Upper lobe of left lung (tissue), 6 donors: ENCODE data around the gene P2RX1. TPM values are rescaled to one million over a fixed set of nuclear protein-coding genes. Genes with fewer than 3 reads are reported as not detected.

ENCODE experiments used
- ATAC-seq, 2 donors: fragments of 200-7000 bp; cut with Tn5 transposase; one replicate each; pipeline ENCODE4 v1.9.1; 2022; ENCODE audit warnings: mild to moderate bottlenecking in 2 of 2, moderate library complexity in 2 of 2; ENCODE audit not compliant: low FRiP score in 2 of 2
- DNase-seq, 2 donors: peaks; one replicate each; pipeline ENCODE4 v3.0.0-alpha.2; 2019 to 2020
- H3K27ac ChIP-seq, 4 donors: fragments of 200-600 bp; sonication (generic); one replicate each; pipeline ENCODE4 v1.5.1; 2016 to 2019
- H3K27me3 ChIP-seq, 4 donors: fragments of 200-600 bp; sonication (generic); one replicate each; pipeline ENCODE4 v1.5.1; 2017 to 2019
- H3K36me3 ChIP-seq, 4 donors: fragments of 200-600 bp; sonication (generic); one replicate each; pipeline ENCODE4 v1.5.1; 2016 to 2019
- H3K4me1 ChIP-seq, 4 donors: fragments of 200-600 bp; sonication (generic); one replicate each; pipeline ENCODE4 v1.5.1; 2018 to 2019
- H3K4me3 ChIP-seq, 4 donors: fragments of 200-600 bp; sonication (generic); one replicate each; pipeline ENCODE4 v1.5.1; 2017 to 2019; ENCODE audit warnings: mild to moderate bottlenecking in 2 of 4, moderate library complexity in 1 of 4
- H3K9me3 ChIP-seq, 4 donors: fragments of 200-600 bp; sonication (generic); one replicate each; pipeline ENCODE4 v1.5.1; 2018 to 2019
- EP300 ChIP-seq, 4 donors: sonication (generic); formaldehyde crosslinking; IDR thresholded peaks; one replicate each; pipeline ENCODE4 v1.5.1; 2017; ENCODE audit warnings: antibody characterized with exemption in 4 of 4, control low read depth in 2 of 4
- POLR2A ChIP-seq, 4 donors: fragments of 450-650 bp; IDR thresholded peaks; one replicate each; pipeline ENCODE4 v1.5.1; 2016 to 2017; ENCODE audit warnings: antibody characterized with exemption in 4 of 4, mild to moderate bottlenecking in 2 of 4
- POLR2AphosphoS5 ChIP-seq, 2 donors: sonication (generic); formaldehyde crosslinking; IDR thresholded peaks; one replicate each; pipeline ENCODE4 v1.5.1; 2017; ENCODE audit warnings: antibody characterized with exemption in 2 of 2
- WGBS, 2 donors: methylation state at CpG; one replicate each; pipeline ENCODE4 v1.1.5; 2017 to 2018; 5-methylcytosine and 5-hydroxymethylcytosine counted together
- total RNA-seq, 6 donors: library from RNA; depleted of rRNA in 4 of 6; stranded (reverse); fragments of >200 nt in 4 of 6; gene quantifications; one replicate each; pipeline versions ENCODE4 v1.1.0 to v1.2.1, GENCODE V29; 2016 to 2021
- TF ChIP-seq, protein P1 (sequence below), 6 experiments: fragments of 450-650 bp in 4 of 6; fragments of 200-600 bp in 2 of 6; sonication (generic) in 2 of 6; IDR thresholded peaks; one replicate each; pipeline ENCODE4 v1.5.1; 2016 to 2019; ENCODE audit warnings: antibody characterized with exemption in 6 of 6
- donor health status: DM: no; HTN: no; CAD: no; lungs with moderate emphysema.
- donor health status: DM: no; HTN: yes; CAD: no; lungs with severe emphysema.

P2RX1 gene
- total RNA-seq, 6 donors from 2014 or later, result 3.7 to 29.9 (median 9.4) TPM

DNA sequence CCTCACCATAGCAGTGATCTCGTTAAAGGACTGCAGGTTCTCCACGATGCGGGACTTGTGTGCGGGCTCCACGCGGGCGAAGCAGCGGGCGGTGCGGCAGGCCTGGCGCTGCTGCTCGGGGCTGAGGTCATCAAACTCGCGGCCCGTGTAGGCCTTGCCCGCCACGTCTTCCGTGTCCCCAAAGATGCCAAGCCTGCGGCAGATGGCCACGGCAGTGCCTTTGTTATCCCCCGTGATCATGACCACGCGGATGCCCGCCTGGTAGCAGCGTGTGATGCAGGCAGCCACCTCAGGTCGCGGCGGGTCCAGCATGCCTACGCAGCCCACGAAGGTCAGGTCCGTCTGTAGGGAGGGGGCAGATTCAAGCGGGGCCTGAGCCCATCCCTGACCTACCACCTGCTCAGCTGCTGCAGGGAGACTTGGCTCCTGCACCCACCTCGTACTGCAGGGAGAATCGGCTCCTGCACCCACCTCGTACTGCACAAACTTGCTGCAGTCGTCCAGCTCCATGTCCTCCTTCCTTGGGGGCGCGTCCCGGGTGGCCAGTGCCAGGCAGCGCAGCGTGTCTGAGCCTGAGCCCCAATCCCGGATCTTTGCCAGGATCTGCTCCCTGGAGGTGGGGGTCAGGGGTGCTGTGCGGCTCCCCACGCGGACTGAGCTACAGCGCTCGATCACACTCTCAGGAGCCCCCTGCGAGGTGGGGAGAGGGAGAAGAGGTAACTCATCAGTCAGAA, 24.9 kb upstream of the P2RX1 start:
- TF ChIP-seq, protein P1, sequence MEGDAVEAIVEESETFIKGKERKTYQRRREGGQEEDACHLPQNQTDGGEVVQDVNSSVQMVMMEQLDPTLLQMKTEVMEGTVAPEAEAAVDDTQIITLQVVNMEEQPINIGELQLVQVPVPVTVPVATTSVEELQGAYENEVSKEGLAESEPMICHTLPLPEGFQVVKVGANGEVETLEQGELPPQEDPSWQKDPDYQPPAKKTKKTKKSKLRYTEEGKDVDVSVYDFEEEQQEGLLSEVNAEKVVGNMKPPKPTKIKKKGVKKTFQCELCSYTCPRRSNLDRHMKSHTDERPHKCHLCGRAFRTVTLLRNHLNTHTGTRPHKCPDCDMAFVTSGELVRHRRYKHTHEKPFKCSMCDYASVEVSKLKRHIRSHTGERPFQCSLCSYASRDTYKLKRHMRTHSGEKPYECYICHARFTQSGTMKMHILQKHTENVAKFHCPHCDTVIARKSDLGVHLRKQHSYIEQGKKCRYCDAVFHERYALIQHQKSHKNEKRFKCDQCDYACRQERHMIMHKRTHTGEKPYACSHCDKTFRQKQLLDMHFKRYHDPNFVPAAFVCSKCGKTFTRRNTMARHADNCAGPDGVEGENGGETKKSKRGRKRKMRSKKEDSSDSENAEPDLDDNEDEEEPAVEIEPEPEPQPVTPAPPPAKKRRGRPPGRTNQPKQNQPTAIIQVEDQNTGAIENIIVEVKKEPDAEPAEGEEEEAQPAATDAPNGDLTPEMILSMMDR (IDR thresholded peaks at IDR 0.05), result no peak
- TF ChIP-seq POLR2A (IDR thresholded peaks at IDR 0.05) (no peak), POLR2AphosphoS5 (IDR thresholded peaks at IDR 0.05) (no peak), EP300 (IDR thresholded peaks at IDR 0.05) (no peak)
- H3K27me3 ChIP-seq, result no peaks in the 10 kb centered on the region
- DNase-seq (no peak), ATAC-seq (no peak)
- H3K4me1 ChIP-seq, result peaks cover 7 to 16% (median 11%) of the 10 kb centered on the region in 4 donors
- no peak overlapping the region for H3K4me3 ChIP-seq
- H3K27ac ChIP-seq, result no peak overlapping the region
- WGBS, 2 donors, result 94 to 95% methylated on average over 22 to 33 of the region's 48 CpGs
- H3K36me3 ChIP-seq, result peaks cover 4 to 62% (median 35%) of the 10 kb centered on the region in 4 donors
- no peaks in the 10 kb centered on the region for H3K9me3 ChIP-seq

DNA sequence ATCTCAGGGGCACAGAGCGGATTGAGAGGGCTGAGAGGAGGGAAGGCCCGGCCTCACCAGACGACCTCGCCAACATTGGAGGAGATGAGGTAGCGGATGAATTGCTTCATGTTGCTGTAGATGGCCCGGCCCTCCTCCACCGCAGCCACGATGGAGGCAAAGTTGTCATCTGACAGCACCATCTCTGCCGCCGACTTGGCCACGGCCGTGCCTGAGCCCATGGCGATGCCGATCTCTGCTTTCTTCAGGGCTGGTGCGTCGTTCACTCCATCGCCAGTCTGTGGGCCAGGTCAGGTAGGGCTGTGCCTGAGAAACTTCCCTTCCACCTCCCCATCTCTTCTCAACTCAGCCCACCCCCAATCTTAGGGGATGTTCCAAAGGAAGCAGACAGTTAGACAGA, 21.1 kb upstream of the P2RX1 start:
- H3K4me1 ChIP-seq, result peaks cover 0 to 9% (median 0%) of the 10 kb centered on the region in 4 donors
- H3K36me3 ChIP-seq, result peaks cover 4 to 56% (median 33%) of the 10 kb centered on the region in 4 donors
- no peaks in the 10 kb centered on the region for H3K9me3 ChIP-seq
- ATAC-seq (no peak), DNase-seq (peak in 1 of 2 donors; percentile 64)
- H3K27me3 ChIP-seq, result no peaks in the 10 kb centered on the region
- H3K27ac ChIP-seq, result no peak overlapping the region
- 91 to 98% methylated on average over 12 to 17 of the region's 17 CpGs for WGBS, 2 donors
- H3K4me3 ChIP-seq, result no peak overlapping the region
- no peak for TF ChIP-seq POLR2A (IDR thresholded peaks at IDR 0.05)
- TF ChIP-seq, protein P1 (IDR thresholded peaks at IDR 0.05), result no peak
- TF ChIP-seq POLR2AphosphoS5 (IDR thresholded peaks at IDR 0.05), result no peak
- TF ChIP-seq EP300 (IDR thresholded peaks at IDR 0.05), result no peak

DNA sequence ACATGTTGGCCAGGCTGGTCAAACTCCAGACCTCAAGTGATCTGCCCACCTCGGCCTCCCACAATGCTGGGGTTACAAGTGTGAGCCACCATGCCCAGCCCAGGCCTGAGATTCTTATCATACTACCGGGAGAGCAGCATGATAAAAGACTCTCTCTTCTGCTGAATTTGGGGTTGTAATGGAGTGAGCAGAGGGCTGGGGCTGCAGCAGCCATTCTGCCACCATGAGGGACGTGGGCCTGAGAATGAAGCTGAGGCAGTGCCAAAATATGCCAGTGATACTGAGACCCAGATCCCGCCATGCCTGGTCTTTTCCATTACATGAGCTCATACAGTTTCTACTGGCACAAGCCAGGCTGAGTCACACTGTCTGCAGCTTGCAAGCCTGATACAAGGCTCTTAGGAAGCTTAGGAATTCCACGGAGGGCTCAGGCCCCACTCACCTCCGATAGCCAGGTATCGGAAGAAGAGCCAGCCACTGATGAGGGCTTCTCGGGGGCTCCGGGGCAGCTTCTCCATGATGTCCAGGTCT, 19.6 kb upstream of the P2RX1 start:
- Histone ChIP-seq H3K4me3 (no peak overlapping the region), H3K4me1 (peaks cover 0 to 9% (median 0%) of the 10 kb centered on the region in 4 donors), H3K36me3 (peaks cover 0 to 47% (median 26%) of the 10 kb centered on the region in 4 donors), H3K9me3 (no peaks in the 10 kb centered on the region), H3K27me3 (no peaks in the 10 kb centered on the region), H3K27ac (no peak overlapping the region)
- DNase-seq (no peak), ATAC-seq (no peak)
- TF ChIP-seq POLR2A (IDR thresholded peaks at IDR 0.05) (no peak), EP300 (IDR thresholded peaks at IDR 0.05) (no peak), POLR2AphosphoS5 (IDR thresholded peaks at IDR 0.05) (no peak)
- TF ChIP-seq, protein P1 (IDR thresholded peaks at IDR 0.05), result no peak
- WGBS, 2 donors, result 97% methylated on average over 5 to 9 of the region's 9 CpGs

DNA sequence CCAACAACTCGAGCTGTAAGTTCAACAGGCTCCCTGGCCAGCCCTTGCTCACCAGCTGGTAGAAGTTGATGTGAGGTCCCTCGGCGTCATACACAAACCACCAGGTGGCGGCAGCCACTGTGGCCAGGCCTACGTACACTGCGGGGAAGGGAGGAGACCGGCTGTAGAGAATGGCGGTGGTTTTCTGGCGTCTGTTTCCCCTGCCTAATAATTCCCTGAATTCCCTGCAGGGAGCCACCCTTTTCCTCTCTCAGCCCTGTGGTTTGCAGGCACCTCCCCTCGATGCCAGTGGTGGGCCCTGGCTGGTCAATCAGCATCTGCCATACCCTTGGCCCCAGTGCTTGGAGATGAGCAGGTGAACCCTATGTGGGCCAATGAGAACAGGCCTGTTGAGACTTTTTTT, 18.9 kb upstream of the P2RX1 start:
- TF ChIP-seq, protein P1 (IDR thresholded peaks at IDR 0.05), result peak; percentile 53 to 89 (median 76)
- TF ChIP-seq EP300 (IDR thresholded peaks at IDR 0.05), result no peak
- peak; percentile 69 to 87 for ATAC-seq

More for the DNA sequence above, 18.9 kb upstream of the P2RX1 start:
- Histone ChIP-seq H3K27ac (no peak overlapping the region), H3K4me3 (no peak overlapping the region), H3K36me3 (peaks cover 0 to 49% (median 26%) of the 10 kb centered on the region in 4 donors), H3K27me3 (no peaks in the 10 kb centered on the region), H3K9me3 (no peaks in the 10 kb centered on the region), H3K4me1 (peaks cover 0 to 9% (median 0%) of the 10 kb centered on the region in 4 donors)
- WGBS, 2 donors, result 18 to 25% methylated on average over 5 to 10 of the region's 10 CpGs
- DNase-seq, result peak; percentile 83
